Activated T-cell treated with anti-CD3 and anti-CD28 coated beads, Interleukin-2, amount 50 U/mL, for 48 hours (primary cell): ENCODE data around the gene EML6.
A peak's percentile ranks its signal among the peaks of the same experiment; 100 is the strongest.
"Not testable (repeated sequence)": the region's sequence is repeated elsewhere in the genome, so short reads cannot be mapped to it uniquely, and the experiment has no call there.

Source experiments
- DNase-seq, 2 experiments: peaks; one replicate each; pipeline ENCODE4 v3.0.0-alpha.2; 2020

EML6 gene

DNA sequence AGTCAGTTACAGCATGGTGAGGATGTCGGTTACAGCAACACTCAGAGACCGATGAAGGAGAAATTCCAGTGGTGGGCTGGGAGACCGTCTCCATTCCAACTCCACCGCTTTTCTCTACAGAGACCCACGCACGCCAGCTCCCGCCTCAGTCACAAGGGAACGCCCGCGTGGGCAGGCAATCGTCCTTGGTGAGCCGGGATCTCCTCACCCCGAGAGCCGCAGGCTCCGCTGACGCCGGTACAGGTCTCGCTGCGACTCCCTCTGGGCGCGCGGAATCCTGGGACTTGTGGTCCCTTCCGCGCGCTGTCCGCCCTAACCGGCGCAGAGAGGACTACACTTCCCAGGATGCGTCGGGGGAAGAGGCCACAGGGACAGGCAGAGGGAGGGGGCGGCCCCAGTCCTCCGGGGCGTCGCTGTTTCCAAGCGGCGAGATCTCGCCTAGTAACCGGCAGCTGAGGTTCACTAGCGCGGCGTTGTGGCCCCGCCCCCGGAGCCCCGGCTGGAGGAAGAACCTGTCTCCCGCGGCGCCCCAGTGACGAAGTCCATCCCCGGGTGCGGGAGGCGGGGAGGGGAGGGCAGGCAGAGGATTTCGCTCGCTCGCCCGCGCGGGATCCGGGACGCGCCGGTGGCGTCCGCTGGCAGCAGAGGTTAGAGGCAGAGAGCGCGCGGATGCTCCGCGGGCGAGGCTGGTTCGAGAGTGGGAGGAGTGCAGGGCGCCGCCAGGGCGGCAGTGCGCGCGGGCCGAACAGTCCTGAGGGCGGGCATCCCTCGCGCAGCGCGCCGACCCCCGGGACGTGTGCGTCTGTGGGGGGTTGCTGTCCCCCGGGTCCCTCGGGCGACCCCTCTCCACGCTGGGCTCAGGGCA lies at the start of gene EML6:
Gene EML6, plus strand, starts transcription at position 532 of the 865 bp plus-strand sequence. CDS start 1,400 bp downstream, outside the sequence.
- peak; percentile 97 to 98 for DNase-seq

DNA sequence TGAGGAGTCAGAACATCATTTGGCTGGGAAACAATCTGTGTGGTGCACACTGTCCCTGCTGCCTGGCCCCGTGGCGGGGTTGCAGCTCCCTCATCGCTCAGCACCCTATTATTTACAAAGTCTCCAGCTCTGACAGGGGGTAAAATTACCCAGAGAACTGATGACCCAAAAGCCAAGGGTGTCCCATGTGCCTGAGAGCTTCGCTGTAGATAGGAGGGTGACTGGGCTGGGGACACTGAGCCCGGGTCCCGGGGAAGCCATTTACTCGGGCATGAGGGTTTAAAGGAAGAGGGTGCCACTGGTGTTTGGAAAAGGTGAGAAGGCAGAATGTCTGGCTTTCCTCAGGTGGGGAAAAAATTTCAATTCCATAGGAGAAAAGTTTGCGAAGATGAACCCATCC lies 48.2 kb upstream of the EML6 start:
- DNase-seq, result no peak

DNA sequence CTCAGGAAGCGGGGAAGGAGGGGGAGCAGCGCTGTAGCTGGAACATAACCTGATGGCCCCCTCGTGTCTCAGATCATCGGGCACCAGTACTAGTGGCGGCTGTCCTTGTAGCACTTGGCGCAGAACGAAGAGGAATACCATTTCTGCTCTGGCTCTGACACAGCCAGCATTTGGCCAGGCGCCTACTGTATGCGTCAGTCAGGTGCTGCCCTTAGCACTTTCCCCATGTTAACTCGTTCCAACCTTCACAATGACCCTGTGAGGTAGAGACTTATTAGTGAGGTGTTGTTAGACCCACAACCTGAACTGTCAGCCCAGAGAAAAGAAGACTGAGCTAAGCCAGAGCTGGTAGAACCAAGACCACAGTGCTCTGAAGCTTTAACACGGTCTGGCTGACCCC lies 47.7 kb upstream of the EML6 start:
- DNase-seq, result no peak

DNA sequence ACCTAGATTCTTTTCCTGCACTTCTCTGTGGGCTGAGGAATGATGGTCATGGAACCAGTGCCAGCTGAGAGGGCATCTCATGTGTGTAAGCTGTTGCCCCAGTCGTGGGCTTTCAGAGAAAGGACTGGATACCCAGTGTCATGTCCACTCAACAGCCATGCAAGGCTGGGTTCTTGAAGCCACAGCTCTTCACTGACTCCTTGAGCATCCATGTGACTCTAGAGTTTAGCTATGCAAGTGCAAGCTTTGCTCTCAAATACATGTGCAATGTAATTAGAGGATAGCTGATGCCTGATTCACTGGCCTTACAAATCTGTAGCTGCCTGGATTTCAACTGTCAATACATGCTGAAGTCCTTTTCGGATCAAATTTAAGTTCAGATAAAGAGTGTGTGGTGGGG lies 46.8 kb upstream of the EML6 start:
- DNase-seq, result no peak

DNA sequence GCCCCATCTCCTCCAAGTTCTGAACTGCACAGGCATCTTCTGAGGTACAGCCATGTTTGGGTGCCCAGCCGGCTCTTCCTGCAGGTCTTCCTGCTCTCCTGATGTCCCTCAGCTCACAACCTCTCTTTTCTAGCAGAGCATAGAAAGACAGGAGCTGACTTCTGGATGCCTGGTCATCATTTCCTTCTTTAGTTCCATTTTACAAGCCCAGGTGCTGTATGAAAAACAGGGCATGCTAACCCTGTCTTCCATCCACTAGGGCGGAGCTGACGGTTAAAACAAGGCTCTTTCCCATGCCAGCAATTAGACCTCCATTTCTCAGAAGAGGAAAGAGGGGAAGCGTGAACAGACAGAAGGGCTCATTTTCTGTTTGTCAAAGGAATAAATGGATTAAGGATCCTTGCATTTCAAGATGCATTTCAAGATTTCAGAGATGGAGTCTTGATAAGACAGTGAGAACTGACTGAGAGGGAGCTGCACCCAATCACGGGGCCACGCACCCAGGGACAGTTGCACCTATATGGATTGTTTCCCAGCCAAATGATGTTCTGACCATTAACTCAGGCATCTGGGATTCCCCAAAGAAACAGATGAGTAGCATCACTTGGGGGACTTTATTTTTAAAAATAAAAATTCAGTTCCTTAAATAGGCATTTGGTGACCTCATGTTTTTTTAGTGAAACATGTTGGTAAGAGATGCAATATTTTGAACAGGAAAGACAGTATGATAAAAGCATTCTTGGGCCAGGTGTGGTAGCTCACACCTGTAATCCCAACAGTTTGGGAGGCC lies 45.8 kb upstream of the EML6 start:
- DNase-seq, result no peak

DNA sequence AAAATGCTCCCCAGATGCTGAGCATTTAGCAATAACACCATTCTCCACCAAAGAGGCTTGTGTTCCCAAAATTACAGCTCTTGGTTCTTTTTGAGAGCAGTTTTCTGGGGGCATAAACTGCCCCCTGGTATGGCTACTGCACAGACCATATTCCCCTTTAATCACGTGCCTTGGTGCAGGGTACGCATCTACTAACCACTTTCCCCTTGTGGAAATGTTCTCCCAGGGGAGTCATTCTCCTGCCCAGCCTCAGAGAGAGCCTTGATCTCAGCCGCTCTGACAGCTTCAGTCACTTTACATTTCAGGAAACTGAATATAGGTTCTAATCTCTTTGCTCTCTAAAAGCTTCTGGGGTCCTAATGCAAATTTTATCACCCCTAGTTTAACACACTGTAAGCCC lies 44.7 kb upstream of the EML6 start:
- no peak for DNase-seq

DNA sequence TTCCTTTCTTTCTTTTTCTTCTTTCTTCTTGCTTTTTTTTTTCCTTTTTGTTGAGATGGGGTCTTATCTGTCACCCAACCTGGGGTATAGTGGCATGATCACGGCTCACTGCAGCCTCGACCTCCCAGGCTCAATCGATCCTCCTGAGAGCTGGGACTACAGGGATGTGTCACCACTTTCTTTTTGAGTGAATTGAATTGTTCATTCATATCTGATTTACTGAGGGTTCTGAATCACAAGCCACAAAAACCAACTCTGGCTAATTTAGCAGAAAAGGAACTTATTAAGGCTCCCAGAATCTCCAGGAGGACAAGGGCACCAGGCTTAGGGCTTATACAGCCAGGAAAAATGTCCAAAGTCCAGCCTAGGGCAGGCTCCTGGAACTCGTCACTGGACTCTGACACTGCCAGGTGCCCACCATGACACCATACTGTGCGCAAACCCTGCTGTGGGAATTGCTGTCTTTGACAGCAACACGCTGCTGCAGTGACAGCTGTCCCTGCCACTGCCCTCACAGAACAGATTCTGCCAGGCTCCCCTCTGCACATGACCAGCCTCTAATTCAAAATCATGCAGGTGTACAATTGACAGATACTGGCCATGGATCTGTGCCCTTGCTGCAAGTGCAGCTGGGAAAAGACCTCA lies 42.9 kb upstream of the EML6 start:
- DNase-seq, result peak; percentile 74 to 75

DNA sequence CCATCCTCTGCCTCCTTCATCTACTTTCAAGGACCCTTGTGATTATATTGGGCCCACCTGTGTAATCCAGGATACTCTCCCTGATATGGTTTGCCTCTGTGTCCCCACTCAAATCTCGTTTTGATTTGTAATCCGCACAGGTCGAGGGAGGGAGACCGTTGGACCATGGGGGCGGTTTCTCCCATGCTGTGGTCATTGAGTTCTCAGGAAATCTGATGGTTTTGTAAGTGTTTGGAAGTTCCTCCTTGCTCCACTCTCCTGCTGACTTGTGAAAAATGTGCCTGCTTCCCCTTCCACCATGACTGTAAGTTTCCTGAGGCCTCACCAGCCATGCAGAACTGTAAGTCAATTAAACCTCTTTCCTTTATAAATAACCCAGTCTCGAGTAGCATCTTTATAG lies 42.0 kb upstream of the EML6 start:
- DNase-seq, result no peak

DNA sequence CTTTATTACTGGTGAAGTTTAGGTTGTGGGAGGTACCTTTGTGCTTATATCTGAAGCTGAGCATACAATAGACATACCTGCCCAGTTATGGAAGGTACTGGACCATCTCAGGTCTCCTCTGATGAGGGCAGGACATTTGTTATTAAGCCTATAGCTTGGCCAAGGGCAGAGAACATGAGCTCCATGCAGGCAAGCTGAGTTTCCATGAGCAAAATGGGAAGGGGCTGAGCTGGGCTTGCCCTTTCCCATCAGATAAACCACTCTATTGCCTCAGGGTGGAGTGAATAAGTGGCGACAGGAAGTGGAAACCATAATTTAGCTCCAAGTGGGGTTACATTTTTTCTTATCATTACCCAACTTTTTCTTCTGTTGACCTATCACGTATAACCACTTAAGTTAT lies 39.9 kb upstream of the EML6 start:
- no peak for DNase-seq

DNA sequence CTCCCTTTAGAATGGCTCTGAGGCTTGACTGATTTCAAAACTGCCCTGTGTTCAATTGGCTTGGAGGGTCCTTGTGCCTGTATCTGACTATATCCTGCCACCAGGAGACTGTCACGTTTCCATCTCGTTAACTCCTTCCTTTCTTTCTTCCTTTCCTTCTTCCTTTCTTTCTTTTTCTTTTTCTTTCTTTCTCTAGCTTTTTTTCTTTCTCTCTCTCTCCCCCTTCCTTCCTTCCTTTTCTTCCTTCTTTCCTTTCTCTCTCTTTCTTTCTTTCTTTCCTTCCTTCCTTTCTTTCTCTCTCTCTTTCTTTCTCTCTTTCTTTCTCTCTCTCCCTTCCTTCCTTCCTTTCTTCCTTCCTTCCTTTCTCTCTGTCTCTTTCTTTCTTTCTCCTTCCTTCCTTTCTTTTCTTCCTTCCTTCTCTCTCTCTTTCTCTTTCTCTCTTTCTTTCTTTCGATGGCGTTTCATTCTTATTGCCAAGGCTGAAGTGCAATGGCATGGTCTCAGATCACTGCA lies 38.1 kb upstream of the EML6 start:
- no peak for DNase-seq

DNA sequence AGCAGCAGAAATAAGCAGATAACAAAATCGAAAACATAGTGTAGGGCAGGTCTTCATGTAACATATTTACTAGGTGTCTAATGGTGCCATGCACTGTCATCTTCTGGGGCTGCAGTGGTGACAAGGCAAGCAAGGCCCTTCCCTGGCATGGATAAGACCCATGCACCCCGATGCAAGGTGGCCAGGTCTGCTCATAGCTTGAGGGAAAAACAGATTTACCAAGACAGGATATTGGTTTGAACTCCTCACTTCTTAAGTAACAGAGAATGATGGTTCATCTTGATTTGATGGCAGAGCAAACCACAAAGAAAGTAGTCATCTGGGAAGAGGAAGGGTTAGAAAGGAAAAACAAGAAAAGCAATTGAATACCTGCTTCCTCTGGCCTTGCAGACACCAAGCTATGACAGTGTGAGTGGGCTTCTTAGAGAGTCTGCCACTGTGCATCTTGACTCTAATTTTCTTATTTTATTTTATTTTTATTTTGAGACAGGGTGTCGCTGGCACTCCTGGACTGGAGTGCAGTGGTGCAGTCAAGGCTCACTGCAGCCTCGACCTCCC lies 35.8 kb upstream of the EML6 start:
- no peak for DNase-seq

DNA sequence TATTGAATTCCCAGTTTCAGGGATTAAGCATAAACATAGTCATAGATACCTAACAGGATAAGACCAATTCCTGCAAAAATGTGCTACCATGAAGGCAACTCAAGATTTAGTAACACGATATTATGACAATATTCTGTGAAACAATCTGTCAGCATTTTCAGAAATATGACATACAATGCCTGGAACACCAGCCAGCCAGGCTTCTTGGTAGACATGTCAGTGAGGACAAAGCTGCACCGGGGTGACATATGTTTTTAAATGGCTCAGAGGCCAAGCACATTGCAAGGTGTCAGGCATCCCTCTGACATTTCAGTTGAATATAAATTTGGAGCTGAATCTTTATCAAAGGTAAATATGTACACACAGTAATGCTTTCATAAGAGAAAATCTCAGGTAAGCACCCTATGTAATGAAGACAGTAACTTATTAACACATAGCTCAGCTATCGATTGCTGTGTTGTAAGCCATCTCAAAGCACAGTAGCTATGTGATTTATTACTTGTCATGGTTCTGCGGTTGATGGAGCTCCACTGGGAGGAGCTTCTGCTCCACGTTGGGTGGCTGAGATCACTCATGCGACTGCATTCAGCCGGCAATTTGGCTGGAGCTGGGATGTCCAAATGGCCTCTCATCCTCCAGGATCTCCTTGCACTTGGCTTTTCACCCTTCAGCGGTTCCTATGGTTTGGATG lies 31.9 kb upstream of the EML6 start:
- no peak for DNase-seq

DNA sequence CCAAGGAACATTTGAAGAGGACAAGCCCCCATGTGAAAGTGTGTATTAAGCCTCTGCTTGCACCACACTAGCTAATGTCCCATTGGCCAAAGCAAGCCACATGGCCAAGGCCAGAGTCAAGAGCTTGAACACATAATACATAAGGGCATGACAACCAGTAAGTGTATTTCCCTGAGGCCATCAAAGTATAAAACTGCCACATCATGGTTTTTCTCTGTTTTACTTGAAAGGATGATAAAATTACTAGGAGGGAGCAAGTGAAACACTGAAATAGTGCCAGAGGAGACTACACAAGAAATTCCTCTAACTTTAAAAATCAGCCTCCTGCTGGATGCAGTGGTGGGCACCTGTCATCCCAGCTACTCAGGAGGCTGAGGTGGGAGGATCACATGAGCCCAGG lies 30.9 kb upstream of the EML6 start:
- DNase-seq, result no peak

DNA sequence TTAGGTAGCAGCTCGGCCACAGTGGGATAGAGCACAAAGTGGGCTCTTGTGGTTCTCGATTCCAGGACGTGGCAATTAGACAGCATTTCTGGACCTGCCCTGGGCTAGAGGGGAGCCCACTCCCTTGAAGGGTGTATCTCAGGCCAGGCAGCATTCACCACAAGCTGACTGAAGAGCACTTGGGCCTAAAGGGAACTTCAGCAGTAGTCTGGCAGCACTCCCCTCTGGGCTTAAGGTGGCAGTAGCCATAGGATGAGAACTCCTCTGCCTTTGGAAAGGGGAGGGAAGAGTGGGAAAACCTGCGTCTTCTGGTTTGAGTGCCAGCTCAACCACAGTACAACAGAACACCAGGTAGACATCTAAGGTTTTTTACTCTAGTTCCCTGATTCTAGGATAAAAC lies 28.1 kb upstream of the EML6 start:
- DNase-seq, result no peak

DNA sequence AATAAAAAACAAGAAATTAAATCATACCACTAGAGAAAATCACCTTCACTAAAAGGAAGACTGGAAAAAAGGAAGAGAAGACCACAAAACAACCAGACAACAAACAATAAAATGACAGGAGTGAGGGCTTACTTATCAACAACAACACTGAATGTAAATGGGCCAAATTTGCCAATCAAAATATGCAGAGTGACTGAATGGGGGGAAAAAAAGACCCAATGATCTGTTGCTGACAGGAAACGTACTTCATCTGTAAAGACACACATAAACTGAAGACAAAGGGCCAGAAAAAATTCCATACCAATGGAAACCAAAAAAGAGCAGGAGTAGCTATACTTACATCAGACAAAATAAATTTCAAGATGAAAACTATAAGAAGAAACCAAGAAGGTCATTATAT lies 25.5 kb upstream of the EML6 start:
- DNase-seq, result no peak

DNA sequence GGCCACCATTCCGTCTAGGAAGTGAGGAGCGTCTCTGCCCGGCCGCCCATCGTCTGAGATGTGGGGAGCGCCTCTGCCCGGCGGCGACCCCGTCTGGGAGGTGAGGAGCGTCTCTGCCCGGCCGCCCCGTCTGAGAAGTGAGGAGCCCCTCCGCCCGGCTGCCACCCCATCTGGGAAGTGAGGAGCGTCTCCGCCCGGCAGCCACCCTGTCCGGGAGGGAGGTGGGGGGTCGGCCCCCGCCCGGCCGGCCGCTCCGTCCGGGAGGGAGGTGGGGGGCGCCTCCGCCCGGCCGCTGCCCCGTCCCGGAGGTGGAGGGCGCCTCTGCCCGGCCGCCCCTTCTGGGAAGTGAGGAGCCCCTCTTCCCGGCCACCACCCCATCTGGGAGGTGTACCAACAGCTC lies 24.5 kb upstream of the EML6 start:
- DNase-seq, result not testable (repeated sequence)

DNA sequence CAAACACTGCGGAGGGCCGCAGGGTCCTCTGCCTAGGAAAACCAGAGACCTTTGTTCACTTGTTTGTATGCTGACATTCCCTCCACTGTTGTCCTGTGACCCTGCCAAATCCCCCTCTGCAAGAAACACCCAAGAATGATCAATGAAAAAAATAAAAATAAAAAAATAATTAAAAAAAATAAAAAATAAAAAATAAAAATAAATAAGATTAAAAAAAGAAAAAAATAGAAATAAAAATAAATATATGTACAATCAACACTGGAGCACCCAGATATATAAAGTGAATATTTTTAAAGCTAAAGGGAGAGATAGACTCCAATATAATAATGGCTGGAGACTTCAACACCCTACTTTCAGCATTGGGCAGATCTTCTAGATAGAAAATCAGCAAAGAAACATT lies 23.8 kb upstream of the EML6 start:
- no peak for DNase-seq

DNA sequence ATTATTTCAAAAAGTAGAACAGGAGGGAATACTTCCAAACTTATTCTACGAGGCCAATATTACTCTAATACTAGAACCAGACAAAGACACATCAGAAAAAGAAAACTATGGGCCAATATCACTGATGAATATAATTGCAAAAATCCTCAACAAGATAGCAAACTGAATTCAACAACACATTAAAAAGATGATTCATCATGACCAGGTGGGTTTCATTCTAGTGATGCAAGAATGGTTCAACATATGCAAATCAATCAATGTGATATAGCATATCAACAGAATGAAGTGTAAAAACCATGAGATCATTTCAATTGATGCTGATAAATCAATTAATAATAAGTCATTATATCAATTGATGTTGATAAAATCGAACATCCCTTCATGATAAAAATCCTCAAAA lies 22.4 kb upstream of the EML6 start:
- no peak for DNase-seq

DNA sequence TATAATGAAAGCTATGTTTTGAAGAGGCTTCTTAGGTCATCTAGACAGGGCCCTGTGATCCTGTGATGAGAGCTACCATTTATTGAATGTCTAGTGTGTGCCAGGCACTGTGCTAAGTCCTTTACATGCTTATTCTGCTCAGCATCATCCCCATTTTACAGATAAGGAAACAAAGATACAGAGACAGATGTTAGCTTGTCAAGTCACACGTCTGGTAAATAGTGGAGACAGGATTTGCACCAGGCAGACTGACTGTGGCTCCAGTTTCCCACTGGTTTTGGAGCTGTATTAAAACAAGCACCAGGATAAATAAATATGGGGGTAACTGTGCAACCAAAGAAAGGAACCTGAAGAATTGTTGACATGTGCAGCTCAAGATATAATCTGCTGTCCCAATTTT lies 19.2 kb upstream of the EML6 start:
- DNase-seq, result no peak

DNA sequence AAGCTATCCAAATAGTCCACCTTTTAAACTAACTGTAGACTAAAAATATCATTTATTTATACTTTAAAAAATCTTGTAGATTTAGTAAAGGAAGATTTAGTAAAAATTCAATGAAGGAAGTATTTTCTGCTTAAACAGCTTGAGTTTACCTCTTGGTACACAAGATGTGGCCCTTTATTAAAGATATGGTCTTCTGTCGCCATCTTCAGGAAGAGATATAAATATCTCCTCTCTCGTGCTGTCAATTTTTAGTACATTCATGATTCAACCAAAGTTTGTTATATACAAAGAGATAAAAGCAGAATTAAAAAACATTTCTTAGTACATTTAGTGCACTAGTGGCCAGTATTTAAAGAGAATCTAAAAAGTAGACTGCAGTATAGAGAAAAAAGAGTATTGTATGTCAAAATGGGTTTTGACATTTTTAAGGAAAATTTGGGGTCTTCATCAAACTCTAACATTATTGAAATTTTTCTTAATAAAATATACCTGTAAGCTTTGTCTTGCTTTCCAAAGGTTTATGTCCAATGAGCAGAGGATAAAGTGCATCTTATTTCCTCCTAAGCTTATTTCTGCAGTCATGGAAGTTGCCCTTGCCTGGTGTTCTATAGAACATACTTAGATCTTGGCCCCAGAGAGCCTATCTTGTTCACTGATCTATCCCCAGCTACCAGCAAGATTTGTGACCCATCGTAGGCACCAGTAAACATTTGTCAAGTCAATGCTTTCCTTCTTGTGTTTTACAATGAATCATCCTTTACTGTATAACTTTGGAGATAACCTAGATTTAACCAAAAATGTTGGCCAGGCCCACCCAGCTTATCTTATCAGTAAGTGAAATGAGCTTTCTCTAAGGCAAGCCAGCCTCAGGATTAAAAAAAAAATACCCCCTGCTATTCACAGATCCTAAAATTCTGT lies 18.5 kb upstream of the EML6 start:
- no peak for DNase-seq

DNA sequence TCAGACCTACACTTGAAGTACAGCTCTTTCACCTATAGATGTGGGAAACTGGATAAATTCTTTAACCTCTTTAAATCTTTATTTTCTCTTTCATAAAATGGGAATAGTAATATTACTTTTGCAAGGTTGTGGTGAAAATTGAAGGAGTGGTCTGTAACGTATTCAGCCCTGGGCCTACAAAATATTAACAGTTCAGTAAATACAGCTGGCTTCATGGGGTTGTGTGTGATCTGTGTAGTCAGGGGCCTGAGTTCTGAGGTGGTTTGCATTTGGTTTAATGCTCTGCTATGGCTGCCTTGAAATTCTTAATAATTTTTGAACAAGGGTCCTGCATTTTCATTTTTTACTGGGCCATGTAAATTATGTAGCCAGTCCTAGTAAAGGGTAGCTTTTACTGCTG lies 16.8 kb upstream of the EML6 start:
- DNase-seq, result no peak
